GM12878 (cell line): Measurements from ENCODE around the gene TTF2. TPM values are rescaled to one million over a fixed set of nuclear protein-coding genes. Genes with fewer than 3 reads are reported as not detected.

Experiments used
- ATAC-seq: fragments of 200-7000 bp; cut with Tn5 transposase; 3 replicates; pipeline ENCODE4 v1.9.1; 2020; ENCODE audit warnings: mild to moderate bottlenecking, moderate library complexity
- BruUV-seq: library from RNA; stranded (reverse); fragments of 400-500 nt; replicated peaks from 2 replicates; lab custom pipeline; 2021; lab: Mats Ljungman, UMichigan
- CTCF ChIA-PET: fragments of 300-600 bp; sonication (Branson Sonifier 250); formaldehyde crosslinking; extraction: SDS; loops from one replicate; lab custom pipeline; 2021; ENCODE audit warnings: inconsistent platforms; lab: Yijun Ruan, JAX
- POLR2A ChIA-PET: fragments of 350-600 bp; formaldehyde crosslinking; extraction: SDS; loops from one replicate; lab custom pipeline; 2021; ENCODE audit warnings: inconsistent platforms; lab: Charles Lee
- RAD21 ChIA-PET: fragments of 300-600 bp; sonication (Branson Sonifier 250); formaldehyde crosslinking; loops from one replicate; lab custom pipeline; 2023; ENCODE audit warnings: antibody characterized with exemption; ENCODE audit not compliant: unreplicated experiment; lab: Charles Lee
- SMC1A ChIA-PET: fragments of 300-600 bp; sonication (Branson Sonifier 250); formaldehyde crosslinking; loops from one replicate; lab custom pipeline; 2023; ENCODE audit not compliant: unreplicated experiment, uncharacterized antibody; lab: Charles Lee
- DNase-seq: peaks from one replicate; pipeline ENCODE4 v3.0.0-alpha.2; 2011; ENCODE audit warnings: low read depth, low spot score
- FAIRE-seq: peaks from 3 replicates; lab custom pipeline; 2011; peaks lifted over from hg19 to GRCh38; lab: Jason Lieb, UNC
- H2AFZ ChIP-seq: 2 replicates; pipeline ENCODE4 v1.6.0; 2011; ENCODE audit warnings: low read depth, low read length, control low read depth; ENCODE audit not compliant: control insufficient read depth
- H3K27ac ChIP-seq: 2 replicates; pipeline ENCODE4 v1.5.1; 2011; ENCODE audit warnings: control low read depth; ENCODE audit not compliant: control insufficient read depth, insufficient read depth
- H3K27me3 ChIP-seq, 2 experiments: replicated peaks in 1 of 2; 2 replicates each; pipeline versions ENCODE4 v1.6.0 to v1.6.1; 2011; ENCODE audit warnings: low read length in 1 of 2; ENCODE audit not compliant: control insufficient read depth in 2 of 2, insufficient read depth in 2 of 2
- H3K36me3 ChIP-seq, 2 experiments: 2 replicates each; pipeline ENCODE4 v1.5.1; 2011; ENCODE audit warnings: low read length in 1 of 2; ENCODE audit not compliant: control insufficient read depth in 2 of 2, insufficient read depth in 2 of 2
- H3K4me1 ChIP-seq: 2 replicates; pipeline ENCODE4 v1.6.1; 2011; ENCODE audit warnings: mild to moderate bottlenecking, low read length, moderate library complexity, mixed read lengths; ENCODE audit not compliant: control insufficient read depth, insufficient read depth
- H3K4me2 ChIP-seq: 2 replicates; pipeline ENCODE4 v1.6.0; 2011; ENCODE audit warnings: control low read depth; ENCODE audit not compliant: control insufficient read depth, insufficient read depth
- H3K4me3 ChIP-seq: fragments of 200-600 bp; sonication (generic); 2 replicates; pipeline ENCODE4 v1.5.1; 2016
- H3K79me2 ChIP-seq: 2 replicates; pipeline ENCODE4 v1.6.0; 2011; ENCODE audit warnings: low read length; ENCODE audit not compliant: control insufficient read depth, insufficient read depth
- H3K9ac ChIP-seq: 2 replicates; pipeline ENCODE4 v1.8.0; 2011; ENCODE audit warnings: low read length, control low read depth, mixed read lengths; ENCODE audit not compliant: control insufficient read depth, insufficient read depth
- H3K9me3 ChIP-seq: replicated peaks from 3 replicates; pipeline ENCODE4 v1.5.1; 2011; ENCODE audit warnings: mild to moderate bottlenecking, low read length; ENCODE audit not compliant: control insufficient read depth, insufficient read depth
- H4K20me1 ChIP-seq: 2 replicates; pipeline ENCODE4 v1.6.0; 2011; ENCODE audit not compliant: control insufficient read depth, insufficient read depth
- BACH1 ChIP-seq: fragments of 450-650 bp; IDR thresholded peaks from 2 replicates; pipeline ENCODE4 v1.6.1; 2017; ENCODE audit warnings: mild to moderate bottlenecking, borderline replicate concordance
- BCL11A ChIP-seq: IDR thresholded peaks from 2 replicates; pipeline ENCODE4 v1.6.1; 2011; ENCODE audit warnings: low read depth, low read length
- EED ChIP-seq: sonication (generic); IDR thresholded peaks from 2 replicates; pipeline ENCODE4 v1.6.1; 2016; ENCODE audit warnings: antibody characterized with exemption, low read depth
- HCFC1 ChIP-seq: fragments of 150-350 bp; IDR thresholded peaks from 2 replicates; pipeline ENCODE4 v1.6.1; 2014; ENCODE audit warnings: low read length
- IRF5 ChIP-seq: fragments of 450-650 bp; IDR thresholded peaks from 2 replicates; pipeline ENCODE4 v1.6.1; 2017; ENCODE audit warnings: borderline replicate concordance
- JUNB ChIP-seq: IDR thresholded peaks from 2 replicates; pipeline ENCODE4 v1.6.1; 2016; ENCODE audit warnings: antibody characterized with exemption, mild to moderate bottlenecking
- SPI1 ChIP-seq: IDR thresholded peaks from 2 replicates; pipeline ENCODE4 v1.6.1; 2011; ENCODE audit warnings: low read depth, mild to moderate bottlenecking, low read length, moderate library complexity, borderline replicate concordance; ENCODE audit not compliant: insufficient read depth
- ZZZ3 ChIP-seq: IDR thresholded peaks from 2 replicates; pipeline ENCODE4 v1.6.1; 2011; ENCODE audit warnings: low read depth; ENCODE audit not compliant: control insufficient read depth, insufficient read length
- WGBS: methylation state at CpG from one replicate; pipeline ENCODE4 v1.1.6; 2016; ENCODE audit warnings: low lambda C conversion rate; ENCODE audit not compliant: insufficient replicate concordance, insufficient coverage; ENCODE audit errors: missing lambda C conversion rate; 5-methylcytosine and 5-hydroxymethylcytosine counted together
- in situ Hi-C: fragments of 300-500 bp; cut with MboI; formaldehyde crosslinking; loops from 9 replicates; pipeline ENCODE4 v1.14.3; 2018; ENCODE audit warnings: mixed read lengths
- intact Hi-C: fragments of 100-400 bp; cut with micrococcal nuclease; formaldehyde crosslinking; loops from one replicate; pipeline ENCODE4 v1.14.2; 2022; ENCODE audit not compliant: unreplicated experiment
- polyA plus RNA-seq, 11 experiments: library from polyadenylated mRNA; depleted of rRNA in 4 of 11; unstranded in 6 of 11; stranded (reverse) in 5 of 11; fragments of >200 nt; fragmentation: Nextera tagmentation in 4 of 11; fragmentation: Illumina TruSeq in 1 of 11; extraction: Ambion mirVana in 4 of 11; extraction: Trizol in 1 of 11; gene quantifications; 1 replicate in 1 of 11; 2 replicates in 10 of 11; pipeline versions ENCODE4 v1.2.1 to v1.2.3, GENCODE V29; 2011 to 2016; ENCODE audit warnings: inconsistent platforms in 2 of 11, missing spikeins in 2 of 11, low read depth in 1 of 11
- total RNA-seq, 4 experiments: library from RNA; depleted of rRNA in 3 of 4; stranded (reverse); fragments of >200 nt in 3 of 4; fragmentation: Illumina TruSeq in 1 of 4; extraction: Trizol in 1 of 4; gene quantifications; 2 replicates each; pipeline versions ENCODE4 v1.2.1 to v1.2.3, GENCODE V29; 2013 to 2021

The TTF2 gene
- total and polyA plus RNA-seq, 10 of the 15 experiments (the other 5 are each of a cell fraction or from before 2014, with no cell fraction given): 17.7 to 134 (median 78.2) TPM

GRCh38 chr1:117146575-117147340 is 86.6 kb downstream of the TTF2 start:
- in situ Hi-C loops: no loop called here
- TF ChIP-seq SPI1: no peak
- no peak for TF ChIP-seq ZZZ3
- TF ChIP-seq EED: no peak
- no peak for TF ChIP-seq BACH1
- TF ChIP-seq JUNB: no peak
- TF ChIP-seq IRF5: no peak
- TF ChIP-seq HCFC1: no peak
- no peak for TF ChIP-seq BCL11A
- ATAC-seq (no peak), DNase-seq (no peak), FAIRE-seq (no peak)
- ChIA-PET RAD21 (no interaction called here), CTCF (interaction anchor here (1.1 kb wide), 1 partner anchor 18 kb away, joined by 4 read pairs; no protein-coding TSS in a partner anchor), SMC1A (no interaction called here), POLR2A (no interaction called here)
- Histone ChIP-seq H3K79me2 (no peaks in the 10 kb centered on the region), H3K4me1 (no peaks in the 10 kb centered on the region), H3K27ac (no peak overlapping the region), H3K4me3 (no peak overlapping the region), H3K4me2 (no peak overlapping the region), H3K9ac (no peak overlapping the region), H3K27me3 (peaks cover 0 to 3% of the 10 kb centered on the region in 2 experiments; a peak in 1 of 4 replicates), H4K20me1 (no peaks in the 10 kb centered on the region), H3K9me3 (no peaks in the 10 kb centered on the region; the same call in 1 of the 3 replicates), H2AFZ (no peak overlapping the region), H3K36me3 (no peaks in the 10 kb centered on the region)
- intact Hi-C loops: no loop called here
- no TSS peak for BruUV-seq
- 27% methylated on average over 8 of the region's 8 CpGs for WGBS
